Fibroblast of villous mesenchyme (primary cell): ENCODE data around the gene SLC25A26. TPM values are rescaled to one million over a fixed set of nuclear protein-coding genes. Genes with fewer than 3 reads are reported as not detected.
"Not testable (repeated sequence)": the region's sequence is repeated elsewhere in the genome, so short reads cannot be mapped to it uniquely, and the experiment has no call there.

Experiments used
- DNase-seq: peaks from one replicate; pipeline ENCODE4 v3.0.0-alpha.2; 2010; ENCODE audit warnings: low read depth
- H3K4me3 ChIP-seq: 2 replicates; pipeline ENCODE4 v1.5.1; 2011; ENCODE audit warnings: low read depth, mild to moderate bottlenecking, low read length
- total RNA-seq: library from RNA; depleted of rRNA; stranded (reverse); fragments of >200 nt; gene quantifications from 2 replicates; pipeline ENCODE4 v1.2.3, GENCODE V29; 2012
- TF ChIP-seq, protein P1 (sequence below): IDR thresholded peaks from 2 replicates; pipeline ENCODE4 v1.5.1; 2012; ENCODE audit warnings: low read depth, mild to moderate bottlenecking, low read length; ENCODE audit not compliant: insufficient read depth

Gene SLC25A26
- total RNA-seq, 1 donor, result 18.1 TPM

- H3K4me3 ChIP-seq, result peak overlapping the region; percentile 90
- TF ChIP-seq, protein P1, sequence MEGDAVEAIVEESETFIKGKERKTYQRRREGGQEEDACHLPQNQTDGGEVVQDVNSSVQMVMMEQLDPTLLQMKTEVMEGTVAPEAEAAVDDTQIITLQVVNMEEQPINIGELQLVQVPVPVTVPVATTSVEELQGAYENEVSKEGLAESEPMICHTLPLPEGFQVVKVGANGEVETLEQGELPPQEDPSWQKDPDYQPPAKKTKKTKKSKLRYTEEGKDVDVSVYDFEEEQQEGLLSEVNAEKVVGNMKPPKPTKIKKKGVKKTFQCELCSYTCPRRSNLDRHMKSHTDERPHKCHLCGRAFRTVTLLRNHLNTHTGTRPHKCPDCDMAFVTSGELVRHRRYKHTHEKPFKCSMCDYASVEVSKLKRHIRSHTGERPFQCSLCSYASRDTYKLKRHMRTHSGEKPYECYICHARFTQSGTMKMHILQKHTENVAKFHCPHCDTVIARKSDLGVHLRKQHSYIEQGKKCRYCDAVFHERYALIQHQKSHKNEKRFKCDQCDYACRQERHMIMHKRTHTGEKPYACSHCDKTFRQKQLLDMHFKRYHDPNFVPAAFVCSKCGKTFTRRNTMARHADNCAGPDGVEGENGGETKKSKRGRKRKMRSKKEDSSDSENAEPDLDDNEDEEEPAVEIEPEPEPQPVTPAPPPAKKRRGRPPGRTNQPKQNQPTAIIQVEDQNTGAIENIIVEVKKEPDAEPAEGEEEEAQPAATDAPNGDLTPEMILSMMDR, result no peak
Measured at GRCh38 chr3:66220066-66220465, 735 bp upstream of the SLC25A26 start.

GRCh38 chr3:66224220-66224619 lies 3.4 kb downstream of the SLC25A26 start:
- TF ChIP-seq, protein P1, result no peak
- no peak for DNase-seq
- no peak overlapping the region for H3K4me3 ChIP-seq

More at GRCh38 chr3:66220066-66220465, 735 bp upstream of the SLC25A26 start:
- no peak for DNase-seq

- DNase-seq, H3K4me3 ChIP-seq: not testable (repeated sequence)
Measured at GRCh38 chr3:66226093-66226492, 5.3 kb downstream of the SLC25A26 start.

DNA sequence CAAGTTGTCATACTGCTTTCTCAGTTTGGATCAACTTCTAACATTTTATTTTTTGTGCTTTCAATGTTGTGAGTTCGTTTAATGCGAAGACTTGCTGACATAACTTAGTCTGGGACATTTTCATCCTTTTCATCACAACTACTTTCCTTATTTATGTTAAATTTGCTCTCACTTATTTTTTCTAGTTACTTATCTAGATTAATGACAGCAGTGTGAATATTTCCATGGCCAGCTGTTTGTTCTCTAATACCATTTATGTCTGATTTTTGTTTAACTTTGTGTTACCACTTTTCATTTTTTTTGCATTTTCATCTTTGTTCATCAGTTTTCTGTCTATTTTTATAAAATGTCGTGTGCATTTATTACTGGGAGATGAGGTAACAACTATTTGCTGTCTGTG lies 6.2 kb downstream of the SLC25A26 start:
- TF ChIP-seq, protein P1, result no peak
- DNase-seq, result no peak
- no peak overlapping the region for H3K4me3 ChIP-seq

DNA sequence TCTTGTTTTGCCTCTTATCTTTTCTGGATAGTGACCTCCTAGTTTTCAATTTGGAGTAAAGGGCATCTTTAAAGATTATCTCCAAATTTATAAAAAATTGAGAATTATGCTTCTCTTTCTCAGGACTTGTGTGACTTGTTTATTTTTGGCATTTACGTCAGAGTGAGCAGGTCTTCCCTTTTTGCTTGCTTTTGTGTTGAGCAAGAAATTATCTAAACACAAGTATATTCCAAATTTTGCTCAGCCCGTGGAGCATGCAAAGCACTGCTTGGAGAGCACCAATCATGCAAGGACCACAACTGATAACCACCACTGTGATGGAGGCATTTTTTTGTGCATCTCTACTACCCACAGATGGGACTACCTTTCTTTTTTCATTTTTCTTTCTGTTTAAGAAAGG lies 7.1 kb downstream of the SLC25A26 start:
- H3K4me3 ChIP-seq, result no peak overlapping the region
- peak; percentile 5 for DNase-seq
- TF ChIP-seq, protein P1, result no peak

- TF ChIP-seq, protein P1, result no peak
- H3K4me3 ChIP-seq, result no peak overlapping the region
- no peak for DNase-seq
Measured at GRCh38 chr3:66228707-66229106, 7.9 kb downstream of the SLC25A26 start.

GRCh38 chr3:66229931-66230330 lies 9.1 kb downstream of the SLC25A26 start:
- no peak for DNase-seq
- TF ChIP-seq, protein P1, result no peak
- no peak overlapping the region for H3K4me3 ChIP-seq
